OCI-LY1 (cell line): Measurements from ENCODE around the gene MTG2.

Source experiments
- CTCF ChIP-seq: fragments of 200-600 bp; sonication (generic), shearing (Covaris generic); IDR thresholded peaks from 2 replicates; pipeline ENCODE4 v1.5.1; 2017; ENCODE audit warnings: mild to moderate bottlenecking, antibody characterized with exemption, low read length, moderate library complexity, mixed read lengths
- EZH2 ChIP-seq: fragments of 200-600 bp; sonication (generic), shearing (Covaris generic); IDR thresholded peaks from 2 replicates; pipeline ENCODE4 v1.8.0; 2017; ENCODE audit warnings: borderline replicate concordance, mixed run types, mild to moderate bottlenecking, antibody characterized with exemption, low read length, moderate library complexity, mixed read lengths

GRCh38 chr20:62225820-62226635 is 43.2 kb downstream of the MTG2 start:
- TF ChIP-seq CTCF (no peak), EZH2 (no peak)
